CD4-positive, alpha-beta memory T cell (primary cell): Measurements from ENCODE around the gene MRGPRG. TPM values are rescaled to one million over a fixed set of nuclear protein-coding genes. Genes with fewer than 3 reads are reported as not detected.

Experiments used
- CTCF ChIA-PET: fragments of 350-600 bp; sonication (Branson Sonifier 250); formaldehyde crosslinking; loops from one replicate; lab custom pipeline; 2021; ENCODE audit warnings: inconsistent platforms; ENCODE audit not compliant: partially characterized antibody; lab: Charles Lee
- POLR2A ChIA-PET: fragments of 350-600 bp; sonication (Branson Sonifier 250); formaldehyde crosslinking; loops from one replicate; lab custom pipeline; 2021; ENCODE audit not compliant: partially characterized antibody; lab: Charles Lee
- DNase-seq, 5 donors: peaks; one replicate each; pipeline versions ENCODE4 v3.0.0 to v3.0.0-alpha.2; 2020 to 2022; ENCODE audit warnings: mixed read lengths in 1 of 5
- H3K27ac ChIP-seq: one replicate; pipeline ENCODE4 v1.7.0; 2013; ENCODE audit warnings: low read depth, low read length
- H3K27me3 ChIP-seq: 2 replicates; pipeline ENCODE4 v1.7.0; 2013; ENCODE audit warnings: mild to moderate bottlenecking, low read length, moderate library complexity; ENCODE audit not compliant: insufficient read depth
- H3K36me3 ChIP-seq: 2 replicates; pipeline ENCODE4 v1.7.0; 2013; ENCODE audit warnings: mild to moderate bottlenecking, low read length, moderate library complexity; ENCODE audit not compliant: insufficient read depth
- H3K4me1 ChIP-seq: 2 replicates; pipeline ENCODE4 v1.7.0; 2013; ENCODE audit warnings: mild to moderate bottlenecking, low read length, moderate library complexity; ENCODE audit not compliant: insufficient read depth
- H3K4me3 ChIP-seq, 2 donors: one replicate each; pipeline ENCODE4 v1.7.0; 2013; ENCODE audit warnings: low read length in 2 of 2, mild to moderate bottlenecking in 1 of 2
- H3K9me3 ChIP-seq, 2 donors: one replicate each; pipeline ENCODE4 v1.7.0; 2013; ENCODE audit warnings: low read length in 2 of 2, control low read depth in 1 of 2; ENCODE audit not compliant: control insufficient read depth in 1 of 2
- H3K27ac Mint-ChIP-seq, 7 donors: one replicate each; pipeline ENCODE4 v1.8.0; 2020 to 2021; ENCODE audit warnings: mixed read lengths in 7 of 7, mild to moderate bottlenecking in 6 of 7, inconsistent platforms in 3 of 7, moderate library complexity in 3 of 7
- H3K27me3 Mint-ChIP-seq, 2 donors: one replicate each; pipeline ENCODE4 v1.8.0; 2020 to 2021; ENCODE audit warnings: mixed read lengths in 2 of 2
- H3K36me3 Mint-ChIP-seq, 2 donors: one replicate each; pipeline ENCODE4 v1.8.0; 2020 to 2021; ENCODE audit warnings: mixed read lengths in 2 of 2, inconsistent platforms in 1 of 2, mild to moderate bottlenecking in 1 of 2
- H3K4me1 Mint-ChIP-seq, 4 donors: one replicate each; pipeline ENCODE4 v1.8.0; 2020 to 2021; ENCODE audit warnings: mixed read lengths in 4 of 4, mild to moderate bottlenecking in 1 of 4
- H3K4me3 Mint-ChIP-seq, 8 donors: one replicate each; pipeline ENCODE4 v1.8.0; 2020 to 2021; ENCODE audit warnings: mixed read lengths in 8 of 8, mild to moderate bottlenecking in 7 of 8, moderate library complexity in 6 of 8, inconsistent platforms in 3 of 8
- H3K9me3 Mint-ChIP-seq, 8 donors: one replicate each; pipeline ENCODE4 v1.8.0; 2020 to 2021; ENCODE audit warnings: mixed read lengths in 8 of 8, mild to moderate bottlenecking in 5 of 8, inconsistent platforms in 3 of 8, moderate library complexity in 1 of 8
- intact Hi-C: fragments of 100-400 bp; cut with micrococcal nuclease; formaldehyde crosslinking; loops from one replicate; pipeline ENCODE4 v1.15.1; 2023
- polyA plus RNA-seq, 2 donors: library from polyadenylated mRNA; unstranded; fragments of 300-500 nt; fragmentation: Illumina TruSeq; gene quantifications; one replicate each; pipeline ENCODE4 v1.2.3, GENCODE V29; 2021
- total RNA-seq, 2 experiments: library from RNA; stranded (reverse); gene quantifications; one replicate each; pipeline ENCODE4 v1.2.3, GENCODE V29; 2021

MRGPRG gene
- total and polyA plus RNA-seq, 4 experiments from 2014 or later, result not detected

GRCh38 chr11:3174387-3174786, 44.2 kb downstream of the MRGPRG start:
- DNase-seq, result no peak
- no peak overlapping the region for H3K4me3 Mint-ChIP-seq
- POLR2A ChIA-PET, result no interaction called here
- Histone ChIP-seq H3K27me3 (no peaks in the 10 kb centered on the region), H3K4me1 (peaks cover 3% of the 10 kb centered on the region), H3K9me3 (no peaks in the 10 kb centered on the region), H3K4me3 (no peak overlapping the region), H3K36me3 (no peaks in the 10 kb centered on the region), H3K27ac (no peak overlapping the region)
- intact Hi-C loops, result no loop called here
- CTCF ChIA-PET, result no interaction called here
- H3K36me3 Mint-ChIP-seq, result peaks cover 3 to 4% of the 10 kb centered on the region in 2 donors
- H3K9me3 Mint-ChIP-seq, result peaks cover 0 to 22% (median 15%) of the 10 kb centered on the region in 8 donors
- no peak overlapping the region for H3K27ac Mint-ChIP-seq
- peaks cover 15 to 21% of the 10 kb centered on the region in 2 donors for H3K27me3 Mint-ChIP-seq
- peaks cover 3 to 8% (median 4%) of the 10 kb centered on the region in 4 donors for H3K4me1 Mint-ChIP-seq

- H3K4me1 ChIP-seq, result peaks cover 8% of the 10 kb centered on the region
- CTCF ChIA-PET, result no interaction called here
- no peak for DNase-seq
- no peak overlapping the region for H3K27ac Mint-ChIP-seq
- no peak overlapping the region for H3K4me3 Mint-ChIP-seq
- H3K36me3 ChIP-seq, result no peaks in the 10 kb centered on the region
- peaks cover 17 to 21% of the 10 kb centered on the region in 2 donors for H3K27me3 Mint-ChIP-seq
- H3K4me1 Mint-ChIP-seq, result peaks cover 3 to 13% (median 9%) of the 10 kb centered on the region in 4 donors
- no peaks in the 10 kb centered on the region for H3K27me3 ChIP-seq
- H3K9me3 ChIP-seq, result no peaks in the 10 kb centered on the region
- H3K9me3 Mint-ChIP-seq, result peaks cover 0 to 22% (median 15%) of the 10 kb centered on the region in 8 donors
- intact Hi-C loops, result no loop called here
- POLR2A ChIA-PET, result no interaction called here
- H3K27ac ChIP-seq, result no peak overlapping the region
- peaks cover 3 to 4% of the 10 kb centered on the region in 2 donors for H3K36me3 Mint-ChIP-seq
- H3K4me3 ChIP-seq, result no peak overlapping the region
These were observed 44.8 kb downstream of the MRGPRG start for GRCh38 chr11:3173795-3174194.

GRCh38 chr11:3171931-3172560, 46.6 kb downstream of the MRGPRG start:
- no peak for DNase-seq
- peak overlapping the region in 1 of 8 donors; percentile 20 for H3K4me3 Mint-ChIP-seq
- Histone ChIP-seq H3K27ac (no peak overlapping the region), H3K4me1 (peaks cover 8% of the 10 kb centered on the region), H3K9me3 (no peaks in the 10 kb centered on the region), H3K27me3 (no peaks in the 10 kb centered on the region), H3K36me3 (no peaks in the 10 kb centered on the region), H3K4me3 (no peak overlapping the region)
- peaks cover 3 to 13% (median 9%) of the 10 kb centered on the region in 4 donors for H3K4me1 Mint-ChIP-seq
- peaks cover 0 to 18% (median 15%) of the 10 kb centered on the region in 8 donors for H3K9me3 Mint-ChIP-seq
- intact Hi-C loops, result no loop called here
- POLR2A ChIA-PET, result no interaction called here
- H3K36me3 Mint-ChIP-seq, result peaks cover 3 to 4% of the 10 kb centered on the region in 2 donors
- CTCF ChIA-PET, result no interaction called here
- H3K27me3 Mint-ChIP-seq, result peaks cover 21 to 23% of the 10 kb centered on the region in 2 donors
- no peak overlapping the region for H3K27ac Mint-ChIP-seq

- ChIA-PET POLR2A (no interaction called here), CTCF (no interaction called here)
- Mint-ChIP-seq H3K27ac (no peak overlapping the region), H3K9me3 (peaks cover 0 to 8% (median 7%) of the 10 kb centered on the region in 8 donors), H3K4me3 (no peak overlapping the region), H3K4me1 (peaks cover 3 to 13% (median 9%) of the 10 kb centered on the region in 4 donors), H3K27me3 (peaks cover 20 to 21% of the 10 kb centered on the region in 2 donors), H3K36me3 (peaks cover 3 to 4% of the 10 kb centered on the region in 2 donors)
- no peak for DNase-seq
- Histone ChIP-seq H3K27ac (no peak overlapping the region), H3K9me3 (no peaks in the 10 kb centered on the region), H3K36me3 (no peaks in the 10 kb centered on the region), H3K27me3 (no peaks in the 10 kb centered on the region), H3K4me1 (peaks cover 10% of the 10 kb centered on the region), H3K4me3 (no peak overlapping the region)
- intact Hi-C loops, result no loop called here
These were observed 47.6 kb downstream of the MRGPRG start for GRCh38 chr11:3170756-3171650.

- POLR2A ChIA-PET, result no interaction called here
These were observed 48.4 kb downstream of the MRGPRG start for GRCh38 chr11:3170044-3170755.

GRCh38 chr11:3169255-3170043, 49.2 kb downstream of the MRGPRG start:
- Mint-ChIP-seq H3K4me3 (peak overlapping the region; percentile 45 to 85 (median 71)), H3K4me1 (peaks cover 6 to 19% (median 14%) of the 10 kb centered on the region in 4 donors), H3K36me3 (no peaks in the 10 kb centered on the region), H3K27ac (peak overlapping the region in 1 of 7 donors; percentile 19), H3K9me3 (peaks cover 0 to 4% (median 0%) of the 10 kb centered on the region in 8 donors), H3K27me3 (peaks cover 18 to 20% of the 10 kb centered on the region in 2 donors)
- no peaks in the 10 kb centered on the region for H3K27me3 ChIP-seq
- no peaks in the 10 kb centered on the region for H3K36me3 ChIP-seq
- CTCF ChIA-PET, result no interaction called here
- H3K9me3 ChIP-seq, result no peaks in the 10 kb centered on the region
- H3K4me3 ChIP-seq, result no peak overlapping the region
- peaks cover 17% of the 10 kb centered on the region for H3K4me1 ChIP-seq
- DNase-seq, result no peak
- intact Hi-C loops, result no loop called here
- no peak overlapping the region for H3K27ac ChIP-seq
- POLR2A ChIA-PET, result no interaction called here

More at GRCh38 chr11:3170044-3170755, 48.4 kb downstream of the MRGPRG start:
- Histone ChIP-seq H3K9me3 (no peaks in the 10 kb centered on the region), H3K4me1 (peaks cover 17% of the 10 kb centered on the region), H3K4me3 (no peak overlapping the region), H3K27ac (no peak overlapping the region), H3K36me3 (no peaks in the 10 kb centered on the region), H3K27me3 (no peaks in the 10 kb centered on the region)
- Mint-ChIP-seq H3K27me3 (peaks cover 18 to 20% of the 10 kb centered on the region in 2 donors), H3K36me3 (no peaks in the 10 kb centered on the region), H3K4me1 (peaks cover 6 to 19% (median 14%) of the 10 kb centered on the region in 4 donors), H3K9me3 (peaks cover 0 to 4% (median 0%) of the 10 kb centered on the region in 8 donors), H3K27ac (no peak overlapping the region), H3K4me3 (peak overlapping the region; percentile 12 to 85 (median 71))
- DNase-seq, result no peak
- CTCF ChIA-PET, result no interaction called here
- intact Hi-C loops, result no loop called here
